ENCODE measurements around the gene SNAPC3.

The SNAPC3 gene

GRCh38 chr9:15498246-15498995 lies 75.7 kb downstream of the SNAPC3 start:
- DNase-seq = no peak

- DNase-seq = no peak
These were observed 76.5 kb downstream of the SNAPC3 start for GRCh38 chr9:15499139-15499538.

GRCh38 chr9:15501179-15501578 lies 78.5 kb downstream of the SNAPC3 start:
- no peak for DNase-seq

GRCh38 chr9:15501803-15502202 lies 79.1 kb downstream of the SNAPC3 start:
- DNase-seq = no peak

GRCh38 chr9:15505921-15506320 lies 83.2 kb downstream of the SNAPC3 start:
- DNase-seq = no peak

- peak; percentile 57 for DNase-seq
These were observed 87.5 kb downstream of the SNAPC3 start for GRCh38 chr9:15509931-15510788.

GRCh38 chr9:15510789-15511575 lies 88.3 kb downstream of the SNAPC3 start, which contains the start of gene PSIP1:
Gene PSIP1 (minus strand): TSS chr9:15510970. CDS start chr9:15510188, 782 bp downstream.
- peak; percentile 84 for DNase-seq
